NCI-H510A treated with DMSO at 0.1 percent for 48 hours (cell line): Measurements from ENCODE around the gene SRSF9.
"Not testable (repeated sequence)": the region's sequence is repeated elsewhere in the genome, so short reads cannot be mapped to it uniquely, and the experiment has no call there.

Experiments
- DNase-seq: peaks from one replicate; lab custom pipeline; 2025; lab: John Stamatoyannopoulos, UW

SRSF9 gene

DNA sequence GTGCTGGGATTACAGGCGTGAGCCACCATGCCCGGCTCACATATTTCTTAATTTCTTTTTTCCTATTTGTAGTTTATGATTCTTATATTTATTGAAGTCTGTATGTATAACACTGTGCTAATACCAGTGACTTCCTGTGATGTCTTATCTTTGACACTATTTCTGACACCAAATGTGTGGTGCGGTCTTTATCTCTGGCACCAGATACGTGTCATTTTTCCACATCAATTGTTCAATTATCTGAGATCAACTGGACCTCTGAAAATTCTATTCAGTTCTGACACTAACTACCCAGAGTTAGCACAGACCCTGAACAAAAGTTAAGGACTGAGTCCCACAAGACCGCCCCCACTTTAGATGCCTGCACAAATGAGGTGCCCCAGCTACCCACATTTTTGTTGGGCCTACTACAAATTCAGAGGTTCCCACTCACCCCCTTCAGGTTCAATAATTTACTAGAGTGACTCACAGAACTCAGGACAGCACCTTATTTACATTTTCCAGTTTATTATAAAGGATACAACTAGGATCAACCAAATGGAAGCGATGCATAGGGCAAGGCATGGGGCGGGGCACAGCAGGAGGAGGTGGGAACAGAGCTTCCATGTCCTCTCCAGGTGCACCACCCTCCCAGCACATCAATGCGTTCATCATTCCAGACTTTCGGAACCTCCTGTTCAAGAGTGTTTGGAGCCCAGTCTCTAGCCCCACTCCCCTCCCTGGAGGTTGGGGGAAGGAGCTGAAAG, 11.6 kb upstream of the SRSF9 start:
- DNase-seq: no peak

DNA sequence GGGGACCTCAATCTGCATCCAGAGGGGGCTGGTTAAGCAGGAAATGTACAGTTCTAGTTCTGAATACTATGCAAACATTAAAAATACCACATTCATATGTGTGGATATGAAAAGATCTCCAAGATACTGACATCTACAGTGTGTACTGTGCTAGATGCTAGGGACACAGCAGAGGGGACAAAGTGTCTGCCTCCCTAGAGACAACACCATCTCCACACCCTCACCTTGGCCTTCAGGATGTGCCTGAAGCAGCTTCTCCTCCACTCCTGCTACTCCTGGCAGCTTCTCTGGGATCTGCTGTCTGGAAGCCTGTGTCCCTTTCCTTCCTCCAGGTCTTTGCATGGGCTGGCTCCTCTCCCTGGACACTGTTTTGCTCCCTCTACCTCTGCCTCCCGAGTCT, 10.7 kb upstream of the SRSF9 start:
- DNase-seq: no peak

DNA sequence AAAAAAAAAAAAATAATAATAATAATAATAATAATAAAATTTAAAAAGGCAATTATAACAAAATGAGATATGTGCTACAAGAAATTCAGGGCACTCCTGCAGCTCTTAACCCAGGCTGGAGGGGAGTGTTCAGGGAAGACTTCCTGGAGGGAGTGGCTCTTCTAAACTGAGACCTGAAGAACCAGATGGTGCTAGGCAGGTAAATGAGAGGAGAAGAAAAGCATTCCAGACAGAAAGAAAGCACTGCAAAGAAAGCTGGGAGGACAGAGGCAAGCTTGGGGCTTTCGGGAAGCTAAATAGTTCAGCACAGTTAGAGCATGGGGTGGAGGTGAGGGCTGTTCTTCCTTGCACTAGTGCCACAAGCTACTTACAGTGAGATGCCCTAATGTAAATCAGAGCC, 9.9 kb upstream of the SRSF9 start:
- no peak for DNase-seq

DNA sequence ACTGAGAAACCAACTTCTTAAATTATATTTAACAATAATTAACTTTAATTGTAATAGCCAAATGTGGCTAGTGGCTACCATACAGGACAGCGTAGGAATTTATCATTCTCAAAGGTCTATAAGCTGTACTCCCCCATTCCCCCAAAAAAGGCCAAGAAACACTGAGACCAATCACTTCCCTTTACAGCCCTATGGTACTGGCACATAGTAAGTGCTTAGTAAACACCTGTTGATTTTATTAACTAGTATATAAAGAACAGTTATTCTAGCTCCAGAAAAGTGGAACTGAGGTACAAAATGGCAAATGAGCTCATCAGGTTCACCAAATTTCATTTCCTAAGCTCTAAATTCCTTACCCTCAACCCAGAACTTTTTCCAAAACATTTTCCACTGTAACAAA, 6.1 kb upstream of the SRSF9 start:
- DNase-seq: no peak

DNA sequence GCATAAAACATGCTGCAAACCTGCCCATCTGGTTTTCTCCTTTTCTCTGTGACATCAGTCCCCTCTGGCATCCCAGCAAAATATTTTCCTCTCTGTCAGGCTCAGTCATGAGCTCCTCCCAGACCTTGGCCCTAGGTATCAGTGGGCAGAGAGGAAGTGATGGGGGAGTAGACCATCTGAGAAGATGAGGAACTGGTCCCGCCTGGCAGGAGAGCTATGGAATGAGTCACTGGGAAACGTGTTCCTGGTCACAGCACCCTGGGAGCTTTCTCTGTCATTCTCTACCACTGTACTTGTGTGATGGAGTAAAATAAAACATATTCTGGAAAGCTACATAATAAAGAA, 5.0 kb upstream of the SRSF9 start:
- DNase-seq: no peak

DNA sequence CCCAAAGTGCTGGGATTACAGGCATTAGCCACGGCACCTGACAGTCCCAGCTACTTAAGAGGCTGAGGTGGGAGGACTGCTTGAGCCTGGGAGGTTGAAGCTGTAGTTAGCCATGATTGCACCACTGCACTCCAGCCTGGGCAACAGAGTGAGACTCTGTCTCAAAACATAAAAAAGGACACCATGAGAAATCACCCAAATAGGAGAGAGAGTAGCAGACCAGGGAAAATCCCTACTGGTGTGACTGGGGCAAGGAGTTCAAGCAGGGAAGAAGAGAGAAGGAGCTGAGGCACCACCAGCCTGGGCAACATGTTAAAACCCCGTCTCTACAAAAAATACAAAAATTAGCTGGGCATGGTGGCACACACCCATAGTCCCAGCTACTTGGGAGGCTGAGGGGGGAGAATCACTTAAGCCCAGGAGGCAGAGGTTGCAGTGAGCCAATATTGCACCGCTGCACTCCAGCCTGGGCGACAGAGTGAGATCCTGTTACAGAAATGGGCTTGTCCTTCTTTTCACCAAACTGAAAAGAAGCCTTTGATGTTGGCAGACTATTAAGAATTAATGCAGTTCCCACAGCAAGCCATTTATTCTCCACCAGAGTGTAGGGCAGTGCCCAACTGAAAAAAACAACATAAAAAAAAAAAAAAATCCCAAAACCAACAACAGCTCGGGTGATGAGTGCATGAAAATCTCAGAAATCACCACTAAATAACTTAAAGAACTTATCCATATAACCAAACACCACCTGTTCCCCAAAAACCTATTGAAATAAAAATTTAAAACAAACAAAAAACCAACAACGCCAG, 4.5 kb upstream of the SRSF9 start:
- DNase-seq: no peak

DNA sequence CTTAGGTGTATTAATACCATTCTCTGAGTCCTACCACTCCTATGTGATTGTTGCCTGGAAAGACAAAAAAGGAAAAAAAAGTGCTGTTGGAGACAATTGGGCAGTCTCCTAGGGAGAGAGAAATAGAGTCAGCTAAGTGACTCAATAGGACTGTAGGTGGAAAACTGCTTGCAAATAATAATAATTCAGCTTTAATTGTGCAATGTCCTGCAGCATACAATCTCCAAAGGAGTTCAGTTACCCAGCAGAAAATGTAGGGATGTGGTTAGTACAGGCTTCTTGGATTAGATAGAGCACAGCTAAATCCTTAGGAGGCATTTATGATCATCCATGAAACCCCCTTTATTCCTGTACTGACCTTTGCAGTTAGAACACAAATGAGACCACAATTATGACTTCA, 3.0 kb upstream of the SRSF9 start:
- DNase-seq: no peak

DNA sequence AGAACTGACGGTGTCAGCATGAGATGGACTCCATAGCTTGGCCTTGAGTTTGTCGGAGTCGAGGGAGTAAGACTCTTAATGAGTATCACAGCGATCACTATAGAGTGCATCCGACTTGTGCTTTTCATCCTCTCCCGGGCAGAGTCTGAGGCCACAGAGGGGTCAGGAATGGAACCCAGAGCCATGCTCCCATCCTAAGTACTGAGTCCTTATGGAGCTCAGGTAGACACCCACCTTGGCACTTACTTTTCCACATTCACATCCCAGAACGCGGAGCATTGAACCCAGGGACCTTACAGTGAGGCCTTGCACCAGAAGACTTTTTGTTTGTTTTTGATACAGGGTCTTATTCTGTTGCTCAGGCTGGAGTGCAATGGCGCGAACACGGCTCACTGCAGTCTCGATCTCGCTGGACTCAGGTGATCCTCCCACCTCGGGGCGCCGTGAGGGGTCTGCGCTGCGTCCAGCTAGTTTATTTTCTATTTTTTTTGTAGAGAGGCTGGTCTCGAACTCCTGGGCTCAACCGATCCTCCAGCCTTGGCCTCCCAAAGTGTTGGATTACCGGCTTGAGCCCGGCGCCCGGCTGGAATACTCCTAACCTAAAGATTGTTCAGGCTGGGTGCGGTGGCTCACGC, 719 bp upstream of the SRSF9 start:
- DNase-seq: peak; percentile 21

DNA sequence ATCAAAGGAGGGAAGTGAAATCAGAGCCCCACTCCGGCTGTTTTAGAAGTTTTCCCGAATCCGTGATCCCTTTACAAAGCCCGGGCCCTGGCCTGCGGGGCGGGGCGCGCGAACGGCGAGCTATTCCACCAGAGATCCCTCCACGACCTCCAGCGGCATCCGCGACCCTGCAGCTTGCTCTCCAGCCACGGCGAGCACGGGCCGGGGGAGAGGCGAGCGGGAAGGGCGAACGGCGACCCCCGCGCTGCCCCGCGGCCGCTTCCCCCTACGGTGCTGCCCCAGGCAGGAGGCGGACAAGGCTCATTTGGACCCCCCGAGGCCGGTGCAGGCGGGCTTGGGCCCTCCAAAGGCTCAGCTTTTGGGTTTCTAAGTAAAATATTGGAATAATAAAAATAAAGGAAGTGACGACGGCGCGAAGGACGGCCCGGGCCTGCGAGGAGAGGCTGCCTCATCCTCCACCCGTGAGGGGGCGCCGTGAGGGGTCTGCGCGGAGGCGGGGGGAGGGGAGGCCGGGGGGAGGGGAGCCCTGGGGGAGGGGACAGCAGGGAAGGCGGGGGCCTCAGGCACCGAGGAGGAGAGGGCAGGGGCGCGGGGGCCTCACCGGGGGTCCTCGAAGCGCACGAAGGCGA, 613 bp downstream of the SRSF9 start:
- DNase-seq: no peak

DNA sequence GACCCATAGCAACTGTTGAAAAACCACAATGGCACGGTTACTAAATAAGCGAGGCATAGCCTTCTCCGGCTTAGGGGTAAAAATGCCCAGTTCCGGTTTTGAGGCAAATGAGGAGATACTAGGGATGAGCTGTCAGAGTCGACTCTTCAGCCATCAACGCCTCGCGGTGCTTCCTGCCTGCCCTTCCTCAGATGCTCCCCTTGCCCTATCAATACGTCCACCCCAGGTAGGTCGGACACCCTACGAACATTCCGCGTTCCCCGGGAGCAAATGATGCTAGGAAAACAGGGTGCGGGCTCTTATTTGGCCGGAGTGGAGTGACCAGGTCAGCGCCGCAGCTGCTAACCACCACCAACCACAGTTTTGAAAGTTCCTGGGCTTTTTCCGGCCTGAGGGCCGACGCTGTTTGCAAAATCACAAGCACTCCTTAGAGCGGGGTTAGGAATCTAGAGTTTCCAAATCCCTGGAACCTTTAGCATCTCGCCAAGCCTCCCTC, 1.2 kb downstream of the SRSF9 start:
- peak; percentile 17 for DNase-seq

DNA sequence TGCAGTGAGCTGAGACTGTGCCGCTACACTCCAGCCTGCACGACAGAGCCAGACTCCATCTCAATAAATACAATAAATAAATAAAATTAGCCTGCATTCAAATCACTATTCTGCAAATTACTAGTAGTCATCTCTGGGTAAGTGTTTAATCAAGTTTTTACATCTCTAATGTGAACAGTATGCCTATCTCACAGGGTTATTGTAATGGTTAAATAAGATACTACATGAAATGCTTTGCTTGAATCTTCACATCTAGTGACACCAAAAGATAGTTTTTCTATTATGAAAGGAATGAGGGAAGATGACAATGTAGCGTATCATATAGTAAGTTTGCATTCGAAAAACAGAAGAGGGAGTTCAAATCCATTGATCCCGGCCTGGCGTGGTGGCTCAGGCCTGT, 2.1 kb downstream of the SRSF9 start:
- no peak for DNase-seq

DNA sequence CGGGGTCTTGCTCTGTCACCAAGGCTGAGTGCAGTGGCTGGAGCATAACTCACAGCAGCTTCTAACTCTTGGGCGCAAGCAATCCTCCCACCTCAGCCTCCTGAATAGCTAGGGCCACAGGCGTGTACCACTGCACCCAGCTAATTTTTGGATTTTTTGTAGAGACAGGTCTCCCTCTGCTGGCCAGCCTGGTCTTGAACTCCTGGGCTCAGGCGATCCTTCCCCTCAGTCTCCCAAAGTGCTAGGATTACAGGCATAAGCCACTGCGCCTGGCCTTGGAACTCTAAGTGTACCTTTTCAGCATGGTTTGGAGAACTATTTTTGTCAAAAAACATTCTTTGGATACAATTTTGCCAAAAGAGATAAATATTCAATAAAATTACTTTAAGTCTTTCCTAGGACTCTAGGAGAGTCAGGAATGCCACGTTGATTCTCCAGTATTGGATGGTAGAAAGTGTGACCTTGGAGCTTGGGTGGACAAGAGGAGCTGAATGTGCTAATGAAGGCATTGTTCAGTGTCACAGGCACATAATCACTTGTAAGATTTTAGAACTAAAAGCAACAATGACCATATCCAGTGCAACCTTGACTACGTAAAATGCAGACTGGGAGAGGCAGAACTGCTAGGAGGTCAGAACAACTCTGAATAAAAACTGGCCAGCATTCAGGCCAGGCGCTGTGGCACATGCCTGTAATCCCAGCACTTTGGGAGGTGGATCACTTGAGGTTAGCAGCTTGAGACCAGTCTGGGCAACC, 2.8 kb downstream of the SRSF9 start:
- DNase-seq: no peak

DNA sequence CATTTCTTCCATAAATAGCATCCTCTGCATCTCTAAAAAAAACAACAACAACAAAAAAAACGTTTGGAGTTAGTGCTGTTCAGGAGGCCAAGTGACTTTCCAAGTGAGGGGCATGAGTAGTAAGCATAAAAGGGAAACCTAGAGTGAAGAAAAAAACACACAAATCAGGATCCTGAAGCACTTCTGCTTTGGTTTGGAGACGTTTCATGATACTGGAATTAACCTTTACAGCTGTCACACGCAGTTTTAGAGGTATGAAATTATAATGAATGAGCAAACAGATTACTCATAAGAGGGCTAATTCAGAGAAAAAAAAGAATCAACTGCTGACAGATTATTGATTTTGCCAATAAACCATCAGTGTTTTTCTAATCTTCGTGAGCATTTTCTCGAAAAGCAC, 3.8 kb downstream of the SRSF9 start:
- no peak for DNase-seq

DNA sequence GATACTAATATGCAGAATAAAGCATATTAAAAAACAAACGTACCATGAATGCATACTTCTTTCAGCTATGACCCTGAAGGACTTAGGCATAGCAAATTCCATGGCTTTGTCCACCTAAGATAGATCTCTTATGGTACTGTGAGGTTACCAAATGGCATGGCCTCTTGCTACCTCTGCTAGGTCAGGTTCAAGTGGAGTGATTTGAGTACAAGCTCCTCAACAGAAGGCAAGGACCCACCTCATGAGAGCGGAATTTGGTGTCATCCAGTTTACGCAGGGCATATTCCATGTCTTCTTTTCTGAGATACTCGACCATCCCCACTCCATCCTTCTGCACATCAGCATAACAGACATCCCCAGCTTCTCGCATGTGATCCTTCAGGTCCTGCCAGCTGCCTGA, 5.8 kb downstream of the SRSF9 start:
- DNase-seq: no peak

DNA sequence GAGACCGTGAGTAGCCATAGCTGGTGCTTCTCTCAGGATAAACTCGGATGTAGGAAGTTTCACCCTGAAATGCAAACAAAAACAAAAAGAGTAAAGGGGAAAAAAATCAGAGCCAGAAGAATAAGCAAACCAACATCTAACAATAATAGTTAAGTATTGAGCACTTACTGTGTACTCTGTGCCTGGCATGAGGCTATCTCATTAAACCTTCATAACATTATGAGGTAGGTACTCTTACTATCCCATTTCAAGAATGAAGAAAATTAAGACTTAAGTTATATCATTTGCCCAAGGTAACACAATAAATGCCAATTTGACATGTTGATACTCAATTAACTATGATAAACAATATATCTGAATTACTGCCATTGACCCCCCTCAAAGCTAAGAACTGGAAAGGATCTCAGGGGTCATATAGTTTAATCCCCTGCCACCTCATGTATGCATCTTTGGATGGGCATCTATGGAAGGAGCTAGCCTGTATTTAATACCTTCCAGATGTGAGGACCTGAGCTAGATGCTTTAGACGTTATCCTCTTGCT, 7.4 kb downstream of the SRSF9 start:
- DNase-seq: no peak

DNA sequence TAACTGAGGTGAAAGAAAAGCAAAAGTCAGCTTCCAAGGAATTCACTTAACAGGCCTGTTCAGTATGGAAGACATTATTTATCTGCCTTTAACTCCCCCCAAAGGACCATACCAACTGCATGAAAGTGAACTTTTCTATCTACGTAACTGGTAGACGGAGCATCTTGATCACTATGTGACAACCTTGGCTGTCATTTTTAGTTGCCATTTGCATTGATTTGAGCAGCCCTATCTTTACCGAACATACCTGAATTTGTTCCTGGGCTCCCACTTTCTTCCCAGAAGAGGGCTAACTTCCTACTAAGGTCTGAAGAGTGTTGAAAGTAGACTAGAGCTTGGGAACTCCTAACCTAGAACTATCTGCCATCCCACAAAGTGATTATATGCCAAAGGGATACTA, 9.4 kb downstream of the SRSF9 start:
- DNase-seq: no peak

DNA sequence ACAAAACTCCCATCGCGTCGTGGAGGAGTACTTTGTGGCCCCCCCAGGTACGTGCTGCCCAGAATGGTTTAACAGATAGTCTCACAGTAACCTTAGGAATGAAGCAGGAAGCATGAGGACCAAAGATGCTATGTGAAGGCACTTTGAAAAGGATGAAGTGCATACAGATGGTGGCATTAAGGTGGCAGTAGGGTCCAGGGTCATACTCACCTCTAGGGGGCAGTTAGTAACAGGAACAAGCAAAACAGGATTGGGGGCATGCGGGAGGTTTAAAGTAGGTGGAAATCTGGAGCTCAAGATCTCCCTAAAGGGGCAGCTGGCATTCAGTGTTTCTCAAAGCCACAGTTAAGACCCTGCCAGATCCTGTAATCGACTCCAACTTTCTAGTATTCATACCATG, 12.4 kb downstream of the SRSF9 start:
- DNase-seq: no peak

DNA sequence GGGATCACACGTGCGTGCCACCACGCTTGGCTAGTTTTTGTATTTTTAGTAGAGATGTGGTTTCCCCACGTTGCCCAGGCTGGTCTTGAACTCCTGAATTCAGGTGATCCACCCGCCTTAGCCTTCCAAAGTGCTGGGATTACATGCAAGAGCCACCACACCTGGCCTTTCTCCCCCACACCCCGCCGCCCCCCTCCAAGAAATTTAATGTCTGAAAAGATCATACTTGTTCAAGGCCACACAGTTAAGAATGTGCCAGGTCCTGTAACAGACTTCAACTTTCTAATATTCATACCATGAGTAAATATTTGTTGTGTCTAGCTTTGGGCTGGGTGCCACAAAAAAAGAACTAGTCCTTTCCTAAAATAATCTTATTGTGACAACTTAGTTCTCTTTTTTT, 14.2 kb downstream of the SRSF9 start:
- no peak for DNase-seq

DNA sequence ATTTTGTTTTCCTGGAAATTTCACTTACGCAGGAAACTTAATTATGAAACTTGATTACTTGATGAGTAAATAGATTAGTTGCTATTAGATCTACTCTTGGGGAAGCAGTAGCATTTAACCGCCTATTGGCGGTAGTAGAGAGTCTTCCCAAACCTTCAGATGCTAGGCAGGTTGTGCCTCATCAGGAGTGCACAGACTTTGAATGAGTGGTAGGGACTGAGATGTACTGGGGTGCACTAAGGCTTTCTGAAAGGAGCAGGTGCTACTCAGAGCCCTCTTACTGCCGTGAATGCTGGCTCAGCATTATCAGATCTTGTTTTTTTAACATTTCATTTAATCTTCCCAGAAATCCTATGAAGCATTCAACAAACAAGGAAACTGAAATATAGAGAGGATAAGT, 15.6 kb downstream of the SRSF9 start:
- DNase-seq: peak; percentile 45

DNA sequence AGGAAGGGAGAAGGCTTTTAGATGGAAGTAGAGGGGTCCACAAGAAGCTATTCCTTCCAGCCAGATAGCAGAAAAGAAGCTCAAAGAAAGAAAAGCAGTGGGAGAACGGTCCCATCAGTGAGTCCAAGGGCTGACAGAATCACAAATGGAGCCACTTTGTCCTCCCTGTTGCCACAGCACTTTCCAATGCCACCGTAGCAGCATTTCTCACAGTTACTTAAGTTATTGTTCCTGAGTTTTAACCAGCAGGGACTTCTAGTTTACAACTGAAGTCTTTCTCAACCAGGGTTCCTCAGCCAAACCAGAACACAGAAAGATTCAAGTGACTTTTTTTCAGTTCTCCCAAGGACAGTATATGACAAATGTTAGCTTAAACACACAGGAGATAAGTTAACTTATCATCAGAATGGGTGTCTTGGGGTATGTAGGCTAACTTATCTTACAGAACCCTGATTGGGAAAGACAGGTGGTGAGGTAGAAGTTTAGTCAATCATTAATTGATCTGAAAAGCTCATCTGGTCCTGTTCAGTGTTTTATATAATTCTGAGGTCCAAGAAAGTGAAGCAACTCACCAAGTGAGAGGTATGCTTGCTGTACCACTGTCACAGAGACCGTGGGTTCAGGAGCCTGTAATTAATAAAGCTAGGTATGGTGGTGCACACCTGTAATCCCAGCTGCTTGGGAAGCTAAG, 16.3 kb downstream of the SRSF9 start:
- DNase-seq: no peak

DNA sequence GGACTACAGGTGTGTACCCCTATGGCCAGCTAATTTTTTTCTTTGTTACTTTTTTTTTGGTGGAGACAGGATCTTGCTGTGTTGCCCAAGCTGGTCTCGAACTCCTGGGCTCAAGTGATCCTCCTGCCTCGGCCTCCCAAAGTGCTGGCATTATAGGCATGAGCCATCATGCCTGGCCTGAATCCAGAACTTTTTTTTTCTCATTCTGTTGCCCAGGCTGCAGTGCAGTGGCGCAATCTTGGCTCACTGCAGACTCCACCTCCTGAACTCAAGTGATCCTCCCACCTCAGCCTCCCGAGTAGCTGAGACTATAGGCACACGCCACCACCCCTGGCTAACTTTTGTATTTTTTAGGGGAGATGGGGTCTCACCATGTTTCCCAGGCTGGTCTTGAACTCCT, 17.0 kb downstream of the SRSF9 start:
- DNase-seq: not testable (repeated sequence)
